ENCODE measurements around the gene PRKAR1B. TPM values are rescaled to one million over a fixed set of nuclear protein-coding genes. Genes with fewer than 3 reads are reported as not detected.

Gene PRKAR1B
- total RNA-seq, 1 donor from 2014 or later: 14.2 TPM

DNA sequence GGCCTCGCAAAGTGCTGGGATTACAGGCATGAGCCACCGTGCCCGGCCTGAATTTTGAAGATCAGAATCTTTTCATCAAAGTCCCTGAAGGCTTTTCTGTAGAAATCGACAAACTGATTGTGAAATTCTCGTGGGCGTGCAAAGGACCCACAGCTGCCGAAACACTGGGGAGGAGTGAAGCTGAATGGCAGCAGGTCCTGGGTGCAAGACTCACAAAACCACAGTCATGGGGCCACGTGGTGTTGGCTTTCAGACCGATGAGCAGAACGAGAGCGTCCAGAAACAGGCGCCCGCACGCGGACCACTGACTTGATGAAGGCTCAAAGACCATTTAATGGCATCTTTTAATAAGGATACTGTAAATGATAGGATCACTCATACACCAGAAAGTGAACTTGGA lies 24.7 kb upstream of the PRKAR1B start:
- H3K9me3 ChIP-seq (replicated peaks): no peaks in the 10 kb centered on the region
- H3K36me3 ChIP-seq: peaks cover 36% of the 10 kb centered on the region
- H3K4me1 ChIP-seq: peaks cover 25% of the 10 kb centered on the region
- no peak for DNase-seq
- intact Hi-C loops (cut with micrococcal nuclease): no loop called here
- H3K27ac ChIP-seq (replicated peaks): no peak overlapping the region
- TF ChIP-seq, protein P1, sequence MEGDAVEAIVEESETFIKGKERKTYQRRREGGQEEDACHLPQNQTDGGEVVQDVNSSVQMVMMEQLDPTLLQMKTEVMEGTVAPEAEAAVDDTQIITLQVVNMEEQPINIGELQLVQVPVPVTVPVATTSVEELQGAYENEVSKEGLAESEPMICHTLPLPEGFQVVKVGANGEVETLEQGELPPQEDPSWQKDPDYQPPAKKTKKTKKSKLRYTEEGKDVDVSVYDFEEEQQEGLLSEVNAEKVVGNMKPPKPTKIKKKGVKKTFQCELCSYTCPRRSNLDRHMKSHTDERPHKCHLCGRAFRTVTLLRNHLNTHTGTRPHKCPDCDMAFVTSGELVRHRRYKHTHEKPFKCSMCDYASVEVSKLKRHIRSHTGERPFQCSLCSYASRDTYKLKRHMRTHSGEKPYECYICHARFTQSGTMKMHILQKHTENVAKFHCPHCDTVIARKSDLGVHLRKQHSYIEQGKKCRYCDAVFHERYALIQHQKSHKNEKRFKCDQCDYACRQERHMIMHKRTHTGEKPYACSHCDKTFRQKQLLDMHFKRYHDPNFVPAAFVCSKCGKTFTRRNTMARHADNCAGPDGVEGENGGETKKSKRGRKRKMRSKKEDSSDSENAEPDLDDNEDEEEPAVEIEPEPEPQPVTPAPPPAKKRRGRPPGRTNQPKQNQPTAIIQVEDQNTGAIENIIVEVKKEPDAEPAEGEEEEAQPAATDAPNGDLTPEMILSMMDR (IDR thresholded peaks at IDR 0.05; ENCODE audit: borderline replicate concordance): no peak
- H3K27me3 ChIP-seq (ENCODE audit: low read depth): no peaks in the 10 kb centered on the region
- no peak overlapping the region for H3K4me3 ChIP-seq

DNA sequence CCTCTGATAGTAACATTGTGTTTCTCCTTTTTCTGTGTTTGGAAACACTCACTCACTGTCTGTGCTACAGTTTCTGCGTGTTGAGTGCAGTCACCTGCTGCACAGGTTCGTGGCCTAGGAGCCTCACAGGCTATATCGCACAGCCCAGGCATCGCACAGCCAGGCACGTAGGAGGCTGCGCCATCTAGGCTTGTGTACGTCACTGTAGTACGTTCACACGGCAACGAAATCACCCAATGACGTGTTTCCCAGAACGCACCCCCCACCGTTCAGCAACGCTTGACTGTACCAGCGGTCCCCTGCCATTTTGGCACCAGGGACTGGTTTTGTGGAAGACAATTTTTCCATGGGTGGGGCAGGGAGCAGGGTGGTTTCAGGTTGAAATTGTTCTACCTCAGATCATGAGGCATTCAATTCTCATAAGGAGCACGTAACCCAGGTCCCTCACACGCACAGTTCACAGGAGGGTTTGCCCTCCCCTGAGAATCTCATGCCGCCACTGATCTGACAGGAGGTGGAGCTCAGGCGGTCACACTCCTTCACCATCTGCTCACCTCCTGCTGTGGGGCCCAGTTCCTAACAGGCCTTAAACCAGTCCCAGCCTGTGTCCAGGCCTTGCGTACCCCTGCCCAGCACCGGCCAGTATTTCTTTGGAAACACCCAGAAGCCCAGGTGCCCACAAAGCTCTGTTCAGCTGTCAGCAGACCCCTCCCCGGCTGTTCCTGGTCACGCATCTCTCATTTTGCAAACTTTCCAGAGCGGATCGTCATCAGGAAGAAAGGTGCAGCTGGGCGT lies 23.2 kb upstream of the PRKAR1B start:
- Histone ChIP-seq H3K27ac (replicated peaks) (peak overlapping the region; percentile 70), H3K27me3 (ENCODE audit: low read depth) (no peaks in the 10 kb centered on the region), H3K4me1 (peaks cover 32% of the 10 kb centered on the region), H3K9me3 (replicated peaks) (no peaks in the 10 kb centered on the region), H3K4me3 (no peak overlapping the region), H3K36me3 (peaks cover 26% of the 10 kb centered on the region)
- DNase-seq: no peak
- intact Hi-C loops (cut with micrococcal nuclease): no loop called here
- TF ChIP-seq, protein P1 (IDR thresholded peaks at IDR 0.05; ENCODE audit: borderline replicate concordance): no peak

DNA sequence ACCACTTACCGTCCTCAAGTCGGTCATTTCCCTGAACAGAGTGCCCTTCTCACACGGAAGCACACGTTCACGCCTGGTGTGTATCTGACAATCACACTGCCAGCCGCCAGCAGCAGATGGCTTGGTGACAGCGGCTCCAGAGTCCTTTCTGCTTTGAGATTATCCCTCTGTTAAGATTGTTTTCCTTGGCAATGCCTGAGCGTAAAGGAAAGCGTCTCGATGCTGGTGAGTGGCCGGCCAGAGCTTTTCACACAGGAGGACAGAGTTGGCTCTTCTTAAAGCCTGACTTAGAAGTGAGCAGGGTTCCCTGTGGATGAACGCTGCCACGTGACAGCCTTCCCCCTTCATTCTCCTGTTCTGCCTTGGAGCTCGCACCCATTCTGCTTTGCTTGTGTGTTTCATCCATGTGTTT lies 22.1 kb upstream of the PRKAR1B start:
- Histone ChIP-seq H3K4me1 (peaks cover 32% of the 10 kb centered on the region), H3K27me3 (ENCODE audit: low read depth) (no peaks in the 10 kb centered on the region), H3K27ac (replicated peaks) (peak overlapping the region; percentile 70), H3K4me3 (no peak overlapping the region), H3K9me3 (replicated peaks) (no peaks in the 10 kb centered on the region), H3K36me3 (peaks cover 14% of the 10 kb centered on the region)
- TF ChIP-seq, protein P1 (IDR thresholded peaks at IDR 0.05; ENCODE audit: borderline replicate concordance): no peak
- peak; percentile 51 for DNase-seq
- intact Hi-C loops (cut with micrococcal nuclease): no loop called here

DNA sequence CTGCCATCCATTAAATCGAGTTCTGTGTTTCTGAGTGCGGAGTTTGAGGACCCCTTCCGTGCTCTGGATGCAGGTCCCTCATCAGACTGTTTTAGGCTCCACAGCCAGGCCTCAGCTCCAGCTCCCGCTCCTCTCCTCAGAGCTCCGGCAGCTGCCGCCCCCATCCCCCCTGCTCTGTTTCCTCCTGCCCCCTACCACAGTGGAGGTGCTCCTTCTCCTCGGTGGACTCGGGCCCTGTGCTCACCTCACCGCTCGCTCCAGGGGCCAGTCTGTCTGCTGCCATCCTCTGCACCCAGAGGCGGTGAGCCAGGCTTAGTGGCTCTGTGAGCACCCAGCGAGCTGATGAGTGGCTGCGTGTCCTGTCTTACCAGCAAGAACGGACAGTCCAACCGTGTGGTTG lies 21.4 kb upstream of the PRKAR1B start:
- Histone ChIP-seq H3K36me3 (peaks cover 10% of the 10 kb centered on the region), H3K27me3 (ENCODE audit: low read depth) (no peaks in the 10 kb centered on the region), H3K27ac (replicated peaks) (peak overlapping the region; percentile 70), H3K9me3 (replicated peaks) (no peaks in the 10 kb centered on the region), H3K4me3 (no peak overlapping the region), H3K4me1 (peaks cover 32% of the 10 kb centered on the region)
- DNase-seq: no peak
- TF ChIP-seq, protein P1 (IDR thresholded peaks at IDR 0.05; ENCODE audit: borderline replicate concordance): no peak
- intact Hi-C loops (cut with micrococcal nuclease): no loop called here

DNA sequence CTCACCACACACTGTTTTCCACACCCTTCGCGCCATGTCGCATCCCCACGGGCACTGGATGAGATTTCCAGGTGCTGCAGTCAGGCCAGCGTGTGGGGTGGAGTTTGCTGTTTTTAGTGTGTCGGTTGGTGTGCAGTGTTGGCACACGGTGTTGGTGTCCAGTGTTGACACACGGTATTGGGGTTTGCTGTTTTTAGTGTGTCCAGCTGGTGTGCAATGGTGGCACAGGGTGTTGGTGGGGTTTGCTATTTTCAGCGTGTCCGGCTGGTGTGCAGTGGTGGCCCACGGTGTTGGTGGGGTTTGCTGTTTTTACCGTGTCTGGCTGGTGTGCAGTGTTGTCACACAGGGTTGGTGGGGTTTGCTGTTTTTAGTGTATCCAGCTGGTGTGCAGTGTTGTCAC lies 20.1 kb upstream of the PRKAR1B start:
- DNase-seq: no peak
- intact Hi-C loops (cut with micrococcal nuclease): no loop called here
- H3K36me3 ChIP-seq: no peaks in the 10 kb centered on the region

More for the DNA sequence above, 20.1 kb upstream of the PRKAR1B start:
- no peaks in the 10 kb centered on the region for H3K27me3 ChIP-seq (ENCODE audit: low read depth)
- no peak overlapping the region for H3K4me3 ChIP-seq
- no peaks in the 10 kb centered on the region for H3K9me3 ChIP-seq (replicated peaks)
- TF ChIP-seq, protein P1 (IDR thresholded peaks at IDR 0.05; ENCODE audit: borderline replicate concordance): no peak
- H3K4me1 ChIP-seq: peaks cover 32% of the 10 kb centered on the region
- no peak overlapping the region for H3K27ac ChIP-seq (replicated peaks)

Data from left ventricle myocardium inferior (tissue), 1 donor.